GM23338 (cell line): ENCODE results near the gene CWC27. TPM values are rescaled to one million over a fixed set of nuclear protein-coding genes. Genes with fewer than 3 reads are reported as not detected.

Experiments
- ATAC-seq: fragments of 200-7000 bp; cut with Tn5 transposase; 3 replicates; pipeline ENCODE4 v1.9.1; 2020
- DNase-seq: peaks from one replicate; pipeline ENCODE4 v3.0.0-alpha.2; 2015; ENCODE audit warnings: low spot score
- H2AFZ ChIP-seq: fragments of 200-600 bp; sonication (generic); 2 replicates; pipeline ENCODE4 v1.8.0; 2016; ENCODE audit warnings: antibody characterized with exemption, mild to moderate bottlenecking, moderate library complexity
- H3F3A ChIP-seq: fragments of 200-600 bp; sonication (generic); replicated peaks from 2 replicates; pipeline ENCODE4 v1.8.0; 2017; ENCODE audit warnings: antibody characterized with exemption, mixed run types, low read depth
- H3K27ac ChIP-seq: fragments of 200-600 bp; sonication (generic); 2 replicates; pipeline ENCODE4 v1.6.1; 2016; ENCODE audit warnings: low read depth
- H3K27me3 ChIP-seq: fragments of 200-600 bp; sonication (generic); 2 replicates; pipeline ENCODE4 v1.8.0; 2016; ENCODE audit warnings: mild to moderate bottlenecking, mixed run types, moderate library complexity; ENCODE audit not compliant: insufficient read depth
- H3K36me3 ChIP-seq: fragments of 200-600 bp; sonication (generic); 2 replicates; pipeline ENCODE4 v1.8.0; 2016; ENCODE audit warnings: mild to moderate bottlenecking; ENCODE audit not compliant: insufficient read depth
- H3K4me1 ChIP-seq: fragments of 200-600 bp; sonication (generic); 2 replicates; pipeline ENCODE4 v1.8.0; 2016; ENCODE audit warnings: mild to moderate bottlenecking, moderate library complexity; ENCODE audit not compliant: insufficient read depth
- H3K4me2 ChIP-seq: fragments of 200-600 bp; sonication (generic); 2 replicates; pipeline ENCODE4 v1.7.1; 2017; ENCODE audit warnings: mixed run types
- H3K4me3 ChIP-seq: fragments of 200-600 bp; sonication (generic); 2 replicates; pipeline ENCODE4 v1.6.1; 2016; ENCODE audit warnings: mixed run types
- H3K79me2 ChIP-seq: fragments of 200-600 bp; sonication (generic); replicated peaks from 2 replicates; pipeline ENCODE4 v1.8.0; 2017; ENCODE audit warnings: mild to moderate bottlenecking; ENCODE audit not compliant: insufficient read depth
- H3K9me2 ChIP-seq: fragments of 200-600 bp; sonication (generic); 2 replicates; pipeline ENCODE4 v1.8.0; 2017; ENCODE audit not compliant: insufficient read depth
- H4K20me1 ChIP-seq: fragments of 200-600 bp; sonication (generic); replicated peaks from 2 replicates; pipeline ENCODE4 v1.8.0; 2017; ENCODE audit warnings: mild to moderate bottlenecking; ENCODE audit not compliant: insufficient read depth
- H3K27ac Mint-ChIP-seq: 2 replicates; pipeline ENCODE4 v1.8.0; 2020; ENCODE audit warnings: inconsistent platforms, mild to moderate bottlenecking, moderate library complexity, mixed read lengths
- H3K27me3 Mint-ChIP-seq: 3 replicates; pipeline ENCODE4 v1.8.0; 2022; ENCODE audit warnings: low read depth, mild to moderate bottlenecking, moderate library complexity, mixed read lengths, inconsistent platforms; ENCODE audit not compliant: insufficient read depth, poor library complexity
- H3K36me3 Mint-ChIP-seq: 3 replicates; pipeline ENCODE4 v1.8.0; 2021; ENCODE audit warnings: low read depth, mild to moderate bottlenecking, inconsistent platforms, moderate library complexity, mixed read lengths
- H3K4me1 Mint-ChIP-seq: 3 replicates; pipeline ENCODE4 v1.8.0; 2020; ENCODE audit warnings: mild to moderate bottlenecking, inconsistent platforms, mixed read lengths
- H3K4me3 Mint-ChIP-seq: 3 replicates; pipeline ENCODE4 v1.8.0; 2021; ENCODE audit warnings: moderate library complexity, mild to moderate bottlenecking, inconsistent platforms, mixed read lengths
- H3K9me3 Mint-ChIP-seq: 3 replicates; pipeline ENCODE4 v1.8.0; 2020; ENCODE audit warnings: moderate library complexity, mild to moderate bottlenecking, inconsistent platforms, mixed read lengths
- ETS1 ChIP-seq: IDR thresholded peaks from 2 replicates; pipeline ENCODE4 v1.6.1; 2016; ENCODE audit warnings: antibody characterized with exemption
- EZH2 ChIP-seq: fragments of 200-600 bp; sonication (generic); IDR thresholded peaks from one replicate; pipeline ENCODE4 v1.8.0; 2017; ENCODE audit warnings: antibody characterized with exemption, mild to moderate bottlenecking, low read depth; ENCODE audit not compliant: unreplicated experiment
- JUNB ChIP-seq: IDR thresholded peaks from one replicate; pipeline ENCODE4 v1.6.1; 2016; ENCODE audit warnings: antibody characterized with exemption; ENCODE audit not compliant: unreplicated experiment
- NANOG ChIP-seq: IDR thresholded peaks from 2 replicates; pipeline ENCODE4 v1.6.1; 2016; ENCODE audit warnings: antibody characterized with exemption, borderline replicate concordance
- POLR2AphosphoS5 ChIP-seq: IDR thresholded peaks from 2 replicates; pipeline ENCODE4 v1.6.1; 2016; ENCODE audit warnings: antibody characterized with exemption, low read depth
- STAT1 ChIP-seq: IDR thresholded peaks from one replicate; pipeline ENCODE4 v1.6.1; 2016; ENCODE audit warnings: antibody characterized with exemption; ENCODE audit not compliant: unreplicated experiment
- ZNF114 ChIP-seq: fragments of 250-450 bp; sonication (Bioruptor Pico); IDR thresholded peaks from 2 replicates; pipeline ENCODE4 v1.5.0; 2020; ENCODE audit warnings: mild to moderate bottlenecking, moderate library complexity
- ZNF462 ChIP-seq: fragments of 250-450 bp; sonication (Bioruptor Pico); IDR thresholded peaks from 2 replicates; pipeline ENCODE4 v1.5.0; 2020; ENCODE audit warnings: mild to moderate bottlenecking, moderate library complexity
- polyA plus RNA-seq: library from polyadenylated mRNA; unstranded; fragments of >200 nt; fragmentation: Nextera tagmentation; extraction: Ambion mirVana; gene quantifications from 2 replicates; pipeline ENCODE4 v1.2.1, GENCODE V29; 2016
- total RNA-seq: library from RNA; depleted of rRNA; stranded (reverse); fragments of >200 nt; shearing (Covaris generic); gene quantifications from 2 replicates; pipeline ENCODE4 v1.2.3, GENCODE V29; 2014

CWC27 gene
- total and polyA plus RNA-seq, 2 experiments from 2014 or later = 27.7 to 115 TPM

GRCh38 chr5:64895748-64896147, 127.0 kb downstream of the CWC27 start (continued):
- no peak for TF ChIP-seq ZNF462 (CRISPR knock-in tag)
- TF ChIP-seq STAT1 = no peak
- TF ChIP-seq ETS1 = no peak
- TF ChIP-seq ZNF114 (CRISPR knock-in tag) = no peak
- no peak for TF ChIP-seq NANOG

- DNase-seq (no peak), ATAC-seq (no peak)
- Histone ChIP-seq H2AFZ (no peak overlapping the region), H3K36me3 (no peaks in the 10 kb centered on the region), H4K20me1 (no peaks in the 10 kb centered on the region), H3K4me3 (no peak overlapping the region), H3K4me2 (no peak overlapping the region), H3K27ac (no peak overlapping the region), H3K79me2 (no peaks in the 10 kb centered on the region; the same call in 1 of the 2 replicates), H3F3A (no peaks in the 10 kb centered on the region), H3K4me1 (no peaks in the 10 kb centered on the region), H3K27me3 (no peaks in the 10 kb centered on the region), H3K9me2 (no peaks in the 10 kb centered on the region)
- H3K27me3 Mint-ChIP-seq = no peaks in the 10 kb centered on the region
- H3K4me1 Mint-ChIP-seq = peaks cover 8% of the 10 kb centered on the region; the same call in 2 of the 3 replicates
- no peak overlapping the region for H3K27ac Mint-ChIP-seq
- no peaks in the 10 kb centered on the region for H3K9me3 Mint-ChIP-seq
- H3K36me3 Mint-ChIP-seq = peaks cover 31% of the 10 kb centered on the region
- H3K4me3 Mint-ChIP-seq = no peak overlapping the region
- no peak for TF ChIP-seq POLR2AphosphoS5
- no peak for TF ChIP-seq ZNF462 (CRISPR knock-in tag)
- TF ChIP-seq STAT1 = no peak
- TF ChIP-seq JUNB = no peak
- TF ChIP-seq ETS1 = no peak
- TF ChIP-seq EZH2 = no peak
Measured at GRCh38 chr5:64899838-64900237, 131.1 kb downstream of the CWC27 start.
